ENCODE measurements around the gene MEX3D.

- TF ChIP-seq POLR2A (IDR thresholded peaks at IDR 0.05; ENCODE audit: borderline replicate concordance, extremely low read depth, insufficient read depth, insufficient read length) (no peak), CTCF (IDR thresholded peaks at IDR 0.05 in 2 of 3, conservative IDR thresholded peaks at IDR 0.05 in 1 of 3; ENCODE audit: borderline replicate concordance in 1 of 3, insufficient read depth in 1 of 3, low read depth in 2 of 3, low read length in 2 of 3) (no peak), POLR2AphosphoS5 (IDR thresholded peaks at IDR 0.05; ENCODE audit: low read depth, low read length) (0 out of 2 replicates have a peak, but pooled peaks have one; percentile 19), EZH2phosphoT487 (IDR thresholded peaks at IDR 0.05; ENCODE audit: borderline replicate concordance) (no peak), SRF (IDR thresholded peaks at IDR 0.05; ENCODE audit: low read depth) (no peak), CEBPB (IDR thresholded peaks at IDR 0.05; ENCODE audit: low read depth) (no peak)
- TF ChIP-seq, protein P1, sequence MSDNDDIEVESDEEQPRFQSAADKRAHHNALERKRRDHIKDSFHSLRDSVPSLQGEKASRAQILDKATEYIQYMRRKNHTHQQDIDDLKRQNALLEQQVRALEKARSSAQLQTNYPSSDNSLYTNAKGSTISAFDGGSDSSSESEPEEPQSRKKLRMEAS (IDR thresholded peaks at IDR 0.05): no peak
- TF ChIP-seq, protein P2, sequence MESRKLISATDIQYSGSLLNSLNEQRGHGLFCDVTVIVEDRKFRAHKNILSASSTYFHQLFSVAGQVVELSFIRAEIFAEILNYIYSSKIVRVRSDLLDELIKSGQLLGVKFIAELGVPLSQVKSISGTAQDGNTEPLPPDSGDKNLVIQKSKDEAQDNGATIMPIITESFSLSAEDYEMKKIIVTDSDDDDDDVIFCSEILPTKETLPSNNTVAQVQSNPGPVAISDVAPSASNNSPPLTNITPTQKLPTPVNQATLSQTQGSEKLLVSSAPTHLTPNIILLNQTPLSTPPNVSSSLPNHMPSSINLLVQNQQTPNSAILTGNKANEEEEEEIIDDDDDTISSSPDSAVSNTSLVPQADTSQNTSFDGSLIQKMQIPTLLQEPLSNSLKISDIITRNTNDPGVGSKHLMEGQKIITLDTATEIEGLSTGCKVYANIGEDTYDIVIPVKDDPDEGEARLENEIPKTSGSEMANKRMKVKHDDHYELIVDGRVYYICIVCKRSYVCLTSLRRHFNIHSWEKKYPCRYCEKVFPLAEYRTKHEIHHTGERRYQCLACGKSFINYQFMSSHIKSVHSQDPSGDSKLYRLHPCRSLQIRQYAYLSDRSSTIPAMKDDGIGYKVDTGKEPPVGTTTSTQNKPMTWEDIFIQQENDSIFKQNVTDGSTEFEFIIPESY (IDR thresholded peaks at IDR 0.05; ENCODE audit: extremely low read depth, insufficient replicate concordance, low read length): no peak
Observed at GRCh38 chr19:1553415-1553814, 14.7 kb downstream of the MEX3D start.

Data from HCT116 (cell line).